Keratinocyte (primary cell): ENCODE data around the gene SELENOW. TPM values are rescaled to one million over a fixed set of nuclear protein-coding genes. Genes with fewer than 3 reads are reported as not detected.
"Not testable (repeated sequence)": the region's sequence is repeated elsewhere in the genome, so short reads cannot be mapped to it uniquely, and the experiment has no call there.

Experiments
- DNase-seq: peaks from one replicate; pipeline ENCODE4 v3.0.0-alpha.2; 2011; ENCODE audit warnings: low read depth, missing footprints, low spot score
- FAIRE-seq: peaks from 2 replicates; lab custom pipeline; 2011; peaks lifted over from hg19 to GRCh38; lab: Jason Lieb, UNC
- H2AFZ ChIP-seq: 2 replicates; pipeline ENCODE4 v1.6.0; 2012; ENCODE audit warnings: low read length, control low read depth, inconsistent platforms; ENCODE audit not compliant: control insufficient read depth
- H3K27ac ChIP-seq: 2 replicates; pipeline ENCODE4 v1.5.1; 2011; ENCODE audit warnings: low read length; ENCODE audit not compliant: control insufficient read depth, insufficient read depth
- H3K27me3 ChIP-seq: 3 replicates; pipeline ENCODE4 v1.6.0; 2011; ENCODE audit warnings: low read length; ENCODE audit not compliant: control insufficient read depth, insufficient read depth; ENCODE audit errors: extremely low read depth
- H3K36me3 ChIP-seq, 2 experiments: 2 replicates in 1 of 2; 3 replicates in 1 of 2; pipeline ENCODE4 v1.5.1; 2011; ENCODE audit warnings: low read length in 2 of 2, mild to moderate bottlenecking in 1 of 2; ENCODE audit not compliant: control insufficient read depth in 2 of 2, insufficient read depth in 2 of 2; ENCODE audit errors: extremely low read depth in 1 of 2
- H3K4me1 ChIP-seq: 3 replicates; pipeline ENCODE4 v1.5.1; 2011; ENCODE audit warnings: low read length; ENCODE audit not compliant: control insufficient read depth, insufficient read depth; ENCODE audit errors: extremely low read depth
- H3K4me2 ChIP-seq: 3 replicates; pipeline ENCODE4 v1.6.0; 2011; ENCODE audit warnings: low read depth, low read length; ENCODE audit not compliant: control insufficient read depth, insufficient read depth; ENCODE audit errors: extremely low read depth
- H3K4me3 ChIP-seq, 3 experiments: fragments of 200-600 bp in 1 of 3; sonication (generic) in 1 of 3; 2 replicates in 2 of 3; 3 replicates in 1 of 3; pipeline ENCODE4 v1.5.1; 2011 to 2016; ENCODE audit warnings: low read length in 3 of 3, mild to moderate bottlenecking in 3 of 3, control low read depth in 2 of 3, inconsistent platforms in 1 of 3, low read depth in 1 of 3, mixed read lengths in 1 of 3, mixed run types in 1 of 3, moderate library complexity in 1 of 3; ENCODE audit not compliant: control insufficient read depth in 2 of 3, insufficient read depth in 2 of 3; ENCODE audit errors: extremely low read depth in 1 of 3
- H3K79me2 ChIP-seq: 2 replicates; pipeline ENCODE4 v1.6.0; 2012; ENCODE audit warnings: low read length; ENCODE audit not compliant: control insufficient read depth, insufficient read depth
- H3K9ac ChIP-seq: 3 replicates; pipeline ENCODE4 v1.6.0; 2011; ENCODE audit warnings: low read length; ENCODE audit not compliant: control insufficient read depth, insufficient read depth; ENCODE audit errors: extremely low read depth
- H3K9me1 ChIP-seq: 3 replicates; pipeline ENCODE4 v1.6.0; 2011; ENCODE audit warnings: low read length; ENCODE audit not compliant: control insufficient read depth, insufficient read depth; ENCODE audit errors: extremely low read depth
- H3K9me3 ChIP-seq: 2 replicates; pipeline ENCODE4 v1.5.1; 2012; ENCODE audit warnings: low read depth, low read length; ENCODE audit not compliant: control insufficient read depth
- H4K20me1 ChIP-seq: 3 replicates; pipeline ENCODE4 v1.6.0; 2011; ENCODE audit warnings: low read length; ENCODE audit not compliant: control insufficient read depth, insufficient read depth; ENCODE audit errors: extremely low read depth
- CTCF ChIP-seq, 3 experiments: IDR thresholded peaks in 1 of 3; conservative IDR thresholded peaks in 1 of 3; optimal IDR thresholded peaks in 1 of 3; 2 replicates in 2 of 3; 3 replicates in 1 of 3; pipeline versions ENCODE3 to v1.5.1; 2011; ENCODE audit warnings: low read length in 3 of 3, mild to moderate bottlenecking in 3 of 3, moderate library complexity in 2 of 3, control low read depth in 1 of 3, inconsistent platforms in 1 of 3; ENCODE audit not compliant: insufficient read depth in 2 of 3; ENCODE audit errors: extremely low read depth in 1 of 3
- EZH2 ChIP-seq: IDR thresholded peaks from one replicate; pipeline ENCODE4 v1.6.1; 2012; ENCODE audit warnings: inconsistent platforms, mild to moderate bottlenecking, low read length, moderate library complexity
- dilution Hi-C: fragments of 300-500 bp; cut with MboI; formaldehyde crosslinking; loops from one replicate; pipeline ENCODE4 v1.7.0; 2020; ENCODE audit warnings: low sequenced_read_pairs; ENCODE audit not compliant: extremely low pct_ligation_motif_present
- polyA plus RNA-seq, 5 experiments: library from polyadenylated mRNA; depleted of rRNA in 3 of 5; stranded (reverse) in 3 of 5; stranded (forward) in 1 of 5; unstranded in 1 of 5; fragments of >200 nt; gene quantifications; 1 replicate in 1 of 5; 2 replicates in 3 of 5; 3 replicates in 1 of 5; pipeline versions ENCODE4 v1.2.1 to v1.2.3, GENCODE V29; 2011 to 2012; ENCODE audit warnings: missing spikeins in 2 of 5, low read depth in 1 of 5, low replicate concordance in 1 of 5

SELENOW gene
- polyA plus RNA-seq, 1 donor (not counting 4 experiments of a cell fraction or from before 2014, with no cell fraction given) = 509 TPM

DNA sequence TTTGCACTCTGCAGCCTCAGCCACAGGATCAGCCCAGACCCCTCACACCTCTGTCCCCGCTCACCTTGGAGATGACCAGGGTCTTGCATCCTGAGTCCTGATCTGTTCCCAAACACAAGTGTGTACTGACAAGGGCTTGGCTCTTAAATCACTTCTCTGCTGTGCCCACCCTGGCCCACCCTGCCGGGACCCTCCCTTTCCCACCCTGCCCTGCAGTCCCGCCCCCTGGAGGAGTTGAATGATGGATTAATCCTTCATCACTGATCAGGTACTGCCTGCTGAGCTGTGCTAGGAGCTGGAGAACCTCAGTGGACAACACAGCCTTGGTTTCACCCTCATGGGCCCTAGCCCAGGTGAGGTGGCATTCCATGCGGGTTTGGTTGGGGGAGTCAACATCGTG is 25.9 kb downstream of the SELENOW start, which contains the start of gene TPRX1:
TPRX1 (minus strand) TSS at position 101 of the 400 bp plus-strand sequence; CDS start at position 89, 12 bp downstream.
- H3K9me1 ChIP-seq, H3K27me3 ChIP-seq, H3K4me3 ChIP-seq, H3K27ac ChIP-seq, H3K9ac ChIP-seq, H4K20me1 ChIP-seq, H3K79me2 ChIP-seq, H3K9me3 ChIP-seq, H3K4me1 ChIP-seq, H3K4me2 ChIP-seq, H2AFZ ChIP-seq, FAIRE-seq, DNase-seq, H3K36me3 ChIP-seq, dilution Hi-C loops: not testable (repeated sequence)

GRCh38 chr19:47805313-47805712 is 26.8 kb downstream of the SELENOW start:
- Histone ChIP-seq H3K4me3 (no peak overlapping the region), H3K4me2 (no peak overlapping the region), H3K9ac (no peak overlapping the region), H4K20me1 (no peaks in the 10 kb centered on the region), H3K4me1 (no peaks in the 10 kb centered on the region), H3K36me3 (no peaks in the 10 kb centered on the region), H3K27me3 (no peaks in the 10 kb centered on the region), H2AFZ (no peak overlapping the region), H3K9me3 (no peaks in the 10 kb centered on the region), H3K79me2 (no peaks in the 10 kb centered on the region), H3K27ac (no peak overlapping the region), H3K9me1 (no peaks in the 10 kb centered on the region)
- no peak for FAIRE-seq
- no peak for DNase-seq
- dilution Hi-C loops = no loop called here
- TF ChIP-seq EZH2 (no peak), CTCF (optimal IDR thresholded peaks at IDR 0.05 in 1 of 3, IDR thresholded peaks at IDR 0.05 in 1 of 3, conservative IDR thresholded peaks at IDR 0.05 in 1 of 3; ENCODE audit: extremely low read depth in 1 of 3, insufficient read depth in 2 of 3, low read length in 3 of 3) (no peak)

- dilution Hi-C loops = no loop called here
Observed at GRCh38 chr19:47806435-47806834, 27.9 kb downstream of the SELENOW start.

More at GRCh38 chr19:47806435-47806834, 27.9 kb downstream of the SELENOW start:
- no peak for FAIRE-seq
- Histone ChIP-seq H3K79me2 (no peaks in the 10 kb centered on the region), H3K36me3 (no peaks in the 10 kb centered on the region), H3K4me2 (no peak overlapping the region), H3K4me1 (no peaks in the 10 kb centered on the region), H3K9me3 (no peaks in the 10 kb centered on the region), H4K20me1 (no peaks in the 10 kb centered on the region), H3K9me1 (no peaks in the 10 kb centered on the region), H3K9ac (no peak overlapping the region), H2AFZ (no peak overlapping the region), H3K4me3 (no peak overlapping the region), H3K27ac (no peak overlapping the region), H3K27me3 (no peaks in the 10 kb centered on the region)
- DNase-seq = no peak
- TF ChIP-seq CTCF (optimal IDR thresholded peaks at IDR 0.05 in 1 of 3, IDR thresholded peaks at IDR 0.05 in 1 of 3, conservative IDR thresholded peaks at IDR 0.05 in 1 of 3; ENCODE audit: extremely low read depth in 1 of 3, insufficient read depth in 2 of 3, low read length in 3 of 3) (no peak), EZH2 (no peak)
